ENCODE results near the gene RPUSD2. TPM values are rescaled to one million over a fixed set of nuclear protein-coding genes. Genes with fewer than 3 reads are reported as not detected.

The RPUSD2 gene
- polyA plus RNA-seq, 1 of the 3 experiments (the other 2 are of a cell fraction), result 10.8 TPM

DNA sequence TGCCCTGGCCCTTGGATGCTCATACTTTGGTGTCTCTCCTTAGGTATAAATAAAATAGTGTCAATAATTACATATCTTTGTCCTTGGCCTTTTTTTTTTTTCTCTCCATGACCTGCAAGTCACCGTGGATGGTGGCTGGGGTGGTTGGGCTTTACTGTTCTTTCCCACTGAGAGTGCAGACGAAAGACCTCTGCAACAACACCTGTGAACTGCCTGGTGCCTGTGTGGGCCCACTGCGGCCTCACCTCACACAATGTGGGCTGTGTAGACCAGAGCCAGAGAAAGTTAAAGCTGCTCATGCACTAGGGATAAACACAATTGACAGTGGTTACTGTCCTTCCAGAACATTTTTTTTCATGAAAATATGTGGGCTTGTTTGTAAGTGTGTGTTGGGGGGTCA, 43.2 kb upstream of the RPUSD2 start (continued):
- TF ChIP-seq, protein P1, sequence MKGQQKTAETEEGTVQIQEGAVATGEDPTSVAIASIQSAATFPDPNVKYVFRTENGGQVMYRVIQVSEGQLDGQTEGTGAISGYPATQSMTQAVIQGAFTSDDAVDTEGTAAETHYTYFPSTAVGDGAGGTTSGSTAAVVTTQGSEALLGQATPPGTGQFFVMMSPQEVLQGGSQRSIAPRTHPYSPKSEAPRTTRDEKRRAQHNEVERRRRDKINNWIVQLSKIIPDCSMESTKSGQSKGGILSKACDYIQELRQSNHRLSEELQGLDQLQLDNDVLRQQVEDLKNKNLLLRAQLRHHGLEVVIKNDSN (IDR thresholded peaks at IDR 0.05; ENCODE audit: borderline replicate concordance, low read depth), result no peak
- TF ChIP-seq, protein P2, sequence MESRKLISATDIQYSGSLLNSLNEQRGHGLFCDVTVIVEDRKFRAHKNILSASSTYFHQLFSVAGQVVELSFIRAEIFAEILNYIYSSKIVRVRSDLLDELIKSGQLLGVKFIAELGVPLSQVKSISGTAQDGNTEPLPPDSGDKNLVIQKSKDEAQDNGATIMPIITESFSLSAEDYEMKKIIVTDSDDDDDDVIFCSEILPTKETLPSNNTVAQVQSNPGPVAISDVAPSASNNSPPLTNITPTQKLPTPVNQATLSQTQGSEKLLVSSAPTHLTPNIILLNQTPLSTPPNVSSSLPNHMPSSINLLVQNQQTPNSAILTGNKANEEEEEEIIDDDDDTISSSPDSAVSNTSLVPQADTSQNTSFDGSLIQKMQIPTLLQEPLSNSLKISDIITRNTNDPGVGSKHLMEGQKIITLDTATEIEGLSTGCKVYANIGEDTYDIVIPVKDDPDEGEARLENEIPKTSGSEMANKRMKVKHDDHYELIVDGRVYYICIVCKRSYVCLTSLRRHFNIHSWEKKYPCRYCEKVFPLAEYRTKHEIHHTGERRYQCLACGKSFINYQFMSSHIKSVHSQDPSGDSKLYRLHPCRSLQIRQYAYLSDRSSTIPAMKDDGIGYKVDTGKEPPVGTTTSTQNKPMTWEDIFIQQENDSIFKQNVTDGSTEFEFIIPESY (IDR thresholded peaks at IDR 0.05; ENCODE audit: borderline replicate concordance, low read depth), result no peak
- TF ChIP-seq MEF2A (IDR thresholded peaks at IDR 0.05; ENCODE audit: borderline replicate concordance, low read depth) (no peak), RAD21 (IDR thresholded peaks at IDR 0.05; ENCODE audit: low read length) (no peak), FOSL2 (IDR thresholded peaks at IDR 0.05; ENCODE audit: borderline replicate concordance, low read depth) (no peak), RCOR1 (IDR thresholded peaks at IDR 0.05; ENCODE audit: low read length) (no peak), SMC3 (IDR thresholded peaks at IDR 0.05; ENCODE audit: low read depth, low read length) (no peak), TCF12 (IDR thresholded peaks at IDR 0.05) (no peak)
- TF ChIP-seq, protein P3, sequence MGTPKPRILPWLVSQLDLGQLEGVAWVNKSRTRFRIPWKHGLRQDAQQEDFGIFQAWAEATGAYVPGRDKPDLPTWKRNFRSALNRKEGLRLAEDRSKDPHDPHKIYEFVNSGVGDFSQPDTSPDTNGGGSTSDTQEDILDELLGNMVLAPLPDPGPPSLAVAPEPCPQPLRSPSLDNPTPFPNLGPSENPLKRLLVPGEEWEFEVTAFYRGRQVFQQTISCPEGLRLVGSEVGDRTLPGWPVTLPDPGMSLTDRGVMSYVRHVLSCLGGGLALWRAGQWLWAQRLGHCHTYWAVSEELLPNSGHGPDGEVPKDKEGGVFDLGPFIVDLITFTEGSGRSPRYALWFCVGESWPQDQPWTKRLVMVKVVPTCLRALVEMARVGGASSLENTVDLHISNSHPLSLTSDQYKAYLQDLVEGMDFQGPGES (IDR thresholded peaks at IDR 0.05; ENCODE audit: low read depth, low read length), result no peak
- TF ChIP-seq, protein P4, sequence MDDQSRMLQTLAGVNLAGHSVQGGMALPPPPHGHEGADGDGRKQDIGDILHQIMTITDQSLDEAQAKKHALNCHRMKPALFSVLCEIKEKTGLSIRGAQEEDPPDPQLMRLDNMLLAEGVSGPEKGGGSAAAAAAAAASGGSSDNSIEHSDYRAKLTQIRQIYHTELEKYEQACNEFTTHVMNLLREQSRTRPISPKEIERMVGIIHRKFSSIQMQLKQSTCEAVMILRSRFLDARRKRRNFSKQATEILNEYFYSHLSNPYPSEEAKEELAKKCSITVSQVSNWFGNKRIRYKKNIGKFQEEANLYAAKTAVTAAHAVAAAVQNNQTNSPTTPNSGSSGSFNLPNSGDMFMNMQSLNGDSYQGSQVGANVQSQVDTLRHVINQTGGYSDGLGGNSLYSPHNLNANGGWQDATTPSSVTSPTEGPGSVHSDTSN (IDR thresholded peaks at IDR 0.05), result no peak

DNA sequence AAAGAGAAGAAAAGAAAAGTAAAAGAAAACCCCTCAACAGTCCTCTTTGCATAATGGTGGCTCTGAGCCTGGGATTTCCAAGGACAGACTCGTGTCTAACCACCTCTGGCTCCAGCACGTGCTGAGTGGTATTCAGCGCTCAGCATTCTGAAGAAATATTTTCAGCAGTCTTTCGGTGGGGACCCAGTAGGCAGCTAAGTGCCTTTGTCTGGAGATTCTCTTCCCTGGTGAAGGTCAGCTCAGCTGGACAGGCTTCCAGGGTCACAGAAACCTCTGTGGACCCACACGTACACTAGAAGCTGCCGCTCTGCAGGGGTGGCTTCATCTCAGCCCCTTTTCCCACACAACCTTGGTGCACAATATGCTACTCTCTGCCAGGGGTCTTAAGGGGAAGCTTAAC, 40.3 kb upstream of the RPUSD2 start:
- CTCF ChIA-PET, result interaction anchor here (0.7 kb wide), 1 partner anchor 9 kb away, joined by 3 read pairs; no protein-coding TSS in a partner anchor

More for the DNA sequence above, 40.3 kb upstream of the RPUSD2 start:
- H3K9ac ChIP-seq, result no peak overlapping the region
- no peaks in the 10 kb centered on the region for H3K9me2 ChIP-seq
- H3K4me1 ChIP-seq (ENCODE audit: control insufficient read depth in 1 of 2, insufficient read depth in 2 of 2, low read depth in 1 of 2, low read length in 1 of 2), result no peaks in the 10 kb centered on the region
- no peaks in the 10 kb centered on the region for H3K9me3 ChIP-seq
- TF ChIP-seq, protein P1 (IDR thresholded peaks at IDR 0.05; ENCODE audit: borderline replicate concordance, low read depth), result no peak
- TF ChIP-seq, protein P5, sequence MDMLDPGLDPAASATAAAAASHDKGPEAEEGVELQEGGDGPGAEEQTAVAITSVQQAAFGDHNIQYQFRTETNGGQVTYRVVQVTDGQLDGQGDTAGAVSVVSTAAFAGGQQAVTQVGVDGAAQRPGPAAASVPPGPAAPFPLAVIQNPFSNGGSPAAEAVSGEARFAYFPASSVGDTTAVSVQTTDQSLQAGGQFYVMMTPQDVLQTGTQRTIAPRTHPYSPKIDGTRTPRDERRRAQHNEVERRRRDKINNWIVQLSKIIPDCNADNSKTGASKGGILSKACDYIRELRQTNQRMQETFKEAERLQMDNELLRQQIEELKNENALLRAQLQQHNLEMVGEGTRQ (IDR thresholded peaks at IDR 0.05; ENCODE audit: borderline replicate concordance, low read depth, low read length), result no peak
- TF ChIP-seq, protein P6, sequence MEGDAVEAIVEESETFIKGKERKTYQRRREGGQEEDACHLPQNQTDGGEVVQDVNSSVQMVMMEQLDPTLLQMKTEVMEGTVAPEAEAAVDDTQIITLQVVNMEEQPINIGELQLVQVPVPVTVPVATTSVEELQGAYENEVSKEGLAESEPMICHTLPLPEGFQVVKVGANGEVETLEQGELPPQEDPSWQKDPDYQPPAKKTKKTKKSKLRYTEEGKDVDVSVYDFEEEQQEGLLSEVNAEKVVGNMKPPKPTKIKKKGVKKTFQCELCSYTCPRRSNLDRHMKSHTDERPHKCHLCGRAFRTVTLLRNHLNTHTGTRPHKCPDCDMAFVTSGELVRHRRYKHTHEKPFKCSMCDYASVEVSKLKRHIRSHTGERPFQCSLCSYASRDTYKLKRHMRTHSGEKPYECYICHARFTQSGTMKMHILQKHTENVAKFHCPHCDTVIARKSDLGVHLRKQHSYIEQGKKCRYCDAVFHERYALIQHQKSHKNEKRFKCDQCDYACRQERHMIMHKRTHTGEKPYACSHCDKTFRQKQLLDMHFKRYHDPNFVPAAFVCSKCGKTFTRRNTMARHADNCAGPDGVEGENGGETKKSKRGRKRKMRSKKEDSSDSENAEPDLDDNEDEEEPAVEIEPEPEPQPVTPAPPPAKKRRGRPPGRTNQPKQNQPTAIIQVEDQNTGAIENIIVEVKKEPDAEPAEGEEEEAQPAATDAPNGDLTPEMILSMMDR (IDR thresholded peaks at IDR 0.05), result no peak
- no peak for TF ChIP-seq FOXM1 (IDR thresholded peaks at IDR 0.05; ENCODE audit: low read depth)
- no peak for TF ChIP-seq RXRA (IDR thresholded peaks at IDR 0.05; ENCODE audit: borderline replicate concordance, low read depth)
- H3K27me3 ChIP-seq (ENCODE audit: insufficient read depth), result no peaks in the 10 kb centered on the region
- POLR2A ChIA-PET, result no interaction called here
- no peaks in the 10 kb centered on the region for H3K36me3 ChIP-seq (replicated peaks in 1 of 2; ENCODE audit: control insufficient read depth in 1 of 2, insufficient read depth in 2 of 2, low read length in 1 of 2)
- no peaks in the 10 kb centered on the region for H3K79me2 ChIP-seq (ENCODE audit: insufficient read depth)
- H2AFZ ChIP-seq (ENCODE audit: low read depth), result no peak overlapping the region
- H3K4me3 ChIP-seq (ENCODE audit: low read depth in 2 of 2, low read length in 1 of 2), result no peak overlapping the region
- no peaks in the 10 kb centered on the region for H4K20me1 ChIP-seq (ENCODE audit: insufficient read depth)
- no peak for DNase-seq
- H3F3A ChIP-seq (replicated peaks; ENCODE audit: insufficient read depth), result no peaks in the 10 kb centered on the region
- no peak overlapping the region for H3K4me2 ChIP-seq
- no peak overlapping the region for H3K27ac ChIP-seq (ENCODE audit: low read depth in 2 of 2, low read length in 1 of 2)
- 85% methylated on average over 6 of the region's 6 CpGs for WGBS (ENCODE audit: low lambda C conversion rate)

Measured in SK-N-SH (cell line).